Adrenal gland (tissue), 12 donors: ENCODE data around the gene RSF1. TPM values are rescaled to one million over a fixed set of nuclear protein-coding genes. Genes with fewer than 3 reads are reported as not detected.

Experiments used
- DNase-seq, 7 donors: peaks; one replicate each; pipeline ENCODE4 v3.0.0-alpha.2; 2019 to 2020
- H3K27ac ChIP-seq, 5 donors: fragments of 200-600 bp; sonication (generic) in 4 of 5; 1 replicate in 3 of 5; 2 replicates in 2 of 5; pipeline versions ENCODE4 v1.5.1 to v1.8.0; 2016 to 2020; ENCODE audit warnings: mild to moderate bottlenecking in 1 of 5
- H3K27me3 ChIP-seq: fragments of 200-600 bp; 2 replicates; pipeline ENCODE4 v1.8.0; 2021
- H3K36me3 ChIP-seq, 2 donors: fragments of 200-600 bp; replicated peaks in 1 of 2; 1 replicate in 1 of 2; 2 replicates in 1 of 2; pipeline versions ENCODE4 v1.5.1 to v1.8.0; 2018 to 2022
- H3K4me1 ChIP-seq, 2 donors: fragments of 200-600 bp; replicated peaks in 1 of 2; 1 replicate in 1 of 2; 2 replicates in 1 of 2; pipeline versions ENCODE4 v1.5.1 to v1.8.0; 2018 to 2021
- H3K4me3 ChIP-seq, 4 donors: fragments of 200-600 bp; sonication (generic) in 3 of 4; one replicate each; pipeline ENCODE4 v1.5.1; 2016 to 2018
- H3K9me3 ChIP-seq, 3 donors: fragments of 200-600 bp; sonication (generic) in 1 of 3; replicated peaks in 1 of 3; 1 replicate in 2 of 3; 2 replicates in 1 of 3; pipeline versions ENCODE4 v1.5.1 to v1.8.0; 2016 to 2021
- CTCF ChIP-seq, 6 experiments: fragments of 450-650 bp in 4 of 6; fragments of 200-600 bp in 2 of 6; sonication (generic) in 1 of 6; IDR thresholded peaks; 1 replicate in 5 of 6; 2 replicates in 1 of 6; pipeline versions ENCODE4 v1.5.1 to v1.8.0; 2016 to 2021; ENCODE audit warnings: antibody characterized with exemption in 6 of 6, mild to moderate bottlenecking in 2 of 6, moderate library complexity in 1 of 6
- POLR2A ChIP-seq, 2 donors: fragments of 450-650 bp; IDR thresholded peaks; one replicate each; pipeline ENCODE4 v1.6.1; 2017; ENCODE audit warnings: antibody characterized with exemption in 2 of 2, mild to moderate bottlenecking in 2 of 2, moderate library complexity in 1 of 2
- WGBS, 4 donors: extraction: QIAGEN DNeasy Blood & Tissue Kit in 2 of 4; methylation state at CpG; one replicate each; pipeline versions ENCODE4 v1.1.5 to v1.1.7; 2013 to 2017; 5-methylcytosine and 5-hydroxymethylcytosine counted together
- intact Hi-C, 2 donors: fragments of 100-400 bp; cut with DNase I; formaldehyde crosslinking; loops; one replicate each; pipeline versions ENCODE4 v1.14.1 to v1.15.0; 2022 to 2023
- polyA plus RNA-seq, 3 donors: library from polyadenylated mRNA; stranded (reverse); fragments of 200-250 nt in 2 of 3; fragments of 350-450 nt in 1 of 3; fragmentation: Illumina TruSeq in 1 of 3; extraction: RNeasy Lipid Tissue Mini Kit (QIAGEN cat#74804) in 1 of 3; gene quantifications; one replicate each; pipeline ENCODE4 v1.2.3, GENCODE V29; 2013 to 2014
- total RNA-seq, 9 donors: library from RNA; depleted of rRNA in 4 of 9; stranded (reverse); fragments of >200 nt in 4 of 9; fragments of 120-200 nt in 1 of 9; fragmentation: NEBNext Ultra II Directional in 1 of 9; extraction: Animal tissue kit (Norgen Biotek cat#: 25700) in 1 of 9; gene quantifications; one replicate each; pipeline versions ENCODE4 v1.1.0 to v1.2.4, GENCODE V29; 2013 to 2023
- donor health status: healthy with polysubstance abuse.
- donor health status: Bipolar disorder and iron deficiency.
- donor health status: DM: yes; HTN: yes; CAD: no.
- donor health status: DM: no; HTN: no; CAD: no.
- donor health status: DM: no; HTN: no; CAD: no.
- donor health status: DM: yes; HTN: yes; CAD: no.

Gene RSF1
- total and polyA plus RNA-seq, 12 donors: 12.7 to 108 (median 66.9) TPM

GRCh38 chr11:77779935-77780334 is 40.6 kb downstream of the RSF1 start:
- Histone ChIP-seq H3K4me1 (peaks cover 0 to 23% of the 10 kb centered on the region in 2 donors), H3K36me3 (no peaks in the 10 kb centered on the region), H3K27me3 (no peaks in the 10 kb centered on the region), H3K9me3 (no peaks in the 10 kb centered on the region), H3K4me3 (no peak overlapping the region), H3K27ac (no peak overlapping the region)
- DNase-seq: no peak
- intact Hi-C loops: no loop called here
- TF ChIP-seq POLR2A (IDR thresholded peaks at IDR 0.05): no peak

GRCh38 chr11:77778549-77778948 is 42.0 kb downstream of the RSF1 start:
- TF ChIP-seq CTCF (IDR thresholded peaks at IDR 0.05) (no peak), POLR2A (IDR thresholded peaks at IDR 0.05) (no peak)
- Histone ChIP-seq H3K9me3 (no peaks in the 10 kb centered on the region), H3K27me3 (no peaks in the 10 kb centered on the region), H3K4me3 (no peak overlapping the region), H3K27ac (no peak overlapping the region), H3K4me1 (peaks cover 0 to 22% of the 10 kb centered on the region in 2 donors), H3K36me3 (no peaks in the 10 kb centered on the region)
- intact Hi-C loops: no loop called here
- 8 to 17% (median 12%) methylated on average over 1 of the region's 1 CpG for WGBS, 4 donors
- no peak for DNase-seq

GRCh38 chr11:77778118-77778517 is 42.4 kb downstream of the RSF1 start:
- no peaks in the 10 kb centered on the region for H3K36me3 ChIP-seq
- TF ChIP-seq POLR2A (IDR thresholded peaks at IDR 0.05): no peak
- TF ChIP-seq CTCF (IDR thresholded peaks at IDR 0.05): no peak
- intact Hi-C loops: no loop called here
- H3K27me3 ChIP-seq: no peaks in the 10 kb centered on the region
- H3K4me1 ChIP-seq: peaks cover 0 to 24% of the 10 kb centered on the region in 2 donors
- H3K27ac ChIP-seq: no peak overlapping the region
- no peaks in the 10 kb centered on the region for H3K9me3 ChIP-seq
- H3K4me3 ChIP-seq: no peak overlapping the region
- DNase-seq: no peak
- WGBS, 4 donors: 89 to 100% (median 97%) methylated on average over 1 of the region's 1 CpG

GRCh38 chr11:77776455-77776854 is 44.1 kb downstream of the RSF1 start:
- intact Hi-C loops: no loop called here
- H3K27ac ChIP-seq: no peak overlapping the region
- no peaks in the 10 kb centered on the region for H3K36me3 ChIP-seq
- 74 to 86% (median 78%) methylated on average over 1 of the region's 1 CpG for WGBS, 4 donors
- H3K4me1 ChIP-seq: peaks cover 5 to 25% of the 10 kb centered on the region in 2 donors
- H3K27me3 ChIP-seq: no peaks in the 10 kb centered on the region
- DNase-seq: no peak
- H3K4me3 ChIP-seq: no peak overlapping the region
- TF ChIP-seq POLR2A (IDR thresholded peaks at IDR 0.05) (no peak), CTCF (IDR thresholded peaks at IDR 0.05) (peak in 5 of 6 experiments; percentile 8 to 43 (median 29))
- no peaks in the 10 kb centered on the region for H3K9me3 ChIP-seq

- intact Hi-C loops: no loop called here
- Histone ChIP-seq H3K27ac (no peak overlapping the region), H3K27me3 (no peaks in the 10 kb centered on the region), H3K36me3 (no peaks in the 10 kb centered on the region), H3K4me1 (peaks cover 10 to 30% of the 10 kb centered on the region in 2 donors), H3K9me3 (no peaks in the 10 kb centered on the region), H3K4me3 (no peak overlapping the region)
- TF ChIP-seq CTCF (IDR thresholded peaks at IDR 0.05): no peak
- TF ChIP-seq POLR2A (IDR thresholded peaks at IDR 0.05): no peak
- DNase-seq: no peak
- WGBS, 4 donors: 22 to 45% (median 36%) methylated on average over 2 of the region's 2 CpGs
These were observed 44.6 kb downstream of the RSF1 start for GRCh38 chr11:77775936-77776335.
